Lung (tissue), 12 donors: ENCODE results near the gene HYAL2. TPM values are rescaled to one million over a fixed set of nuclear protein-coding genes. Genes with fewer than 3 reads are reported as not detected.

Experiments
- ATAC-seq: fragments of 200-7000 bp; cut with Tn5 transposase; one replicate; pipeline ENCODE4 v1.9.1; 2020; ENCODE audit warnings: moderate number of reproducible peaks; ENCODE audit not compliant: insufficient read depth, low FRiP score
- DNase-seq, 3 donors: peaks; one replicate each; pipeline ENCODE4 v3.0.0-alpha.2; 2013 to 2017
- H3K27ac ChIP-seq, 2 donors: one replicate each; pipeline ENCODE4 v1.5.1; 2013; ENCODE audit warnings: mild to moderate bottlenecking in 2 of 2, moderate library complexity in 2 of 2, control low read depth in 1 of 2, inconsistent platforms in 1 of 2, low read depth in 1 of 2, low read length in 1 of 2
- H3K27me3 ChIP-seq, 3 donors: one replicate each; pipeline ENCODE4 v1.5.1; 2013; ENCODE audit warnings: low read length in 2 of 3; ENCODE audit not compliant: control insufficient read depth in 3 of 3, insufficient read depth in 3 of 3
- H3K36me3 ChIP-seq, 4 donors: one replicate each; pipeline ENCODE4 v1.5.1; 2013; ENCODE audit warnings: low read length in 4 of 4, mild to moderate bottlenecking in 1 of 4, moderate library complexity in 1 of 4; ENCODE audit not compliant: control insufficient read depth in 4 of 4, insufficient read depth in 4 of 4
- H3K4me1 ChIP-seq, 5 donors: one replicate each; pipeline ENCODE4 v1.5.1; 2013; ENCODE audit warnings: low read length in 5 of 5, mild to moderate bottlenecking in 2 of 5, moderate library complexity in 1 of 5; ENCODE audit not compliant: control insufficient read depth in 5 of 5, insufficient read depth in 5 of 5
- H3K4me3 ChIP-seq: one replicate; pipeline ENCODE4 v1.5.1; 2013; ENCODE audit warnings: mild to moderate bottlenecking, control low read depth, moderate library complexity
- H3K9ac ChIP-seq, 2 donors: one replicate each; pipeline ENCODE4 v1.5.1; 2013; ENCODE audit warnings: low read length in 2 of 2, control low read depth in 1 of 2; ENCODE audit not compliant: insufficient read depth in 1 of 2
- H3K9me3 ChIP-seq, 4 donors: one replicate each; pipeline ENCODE4 v1.5.1; 2013; ENCODE audit warnings: low read length in 3 of 4, mild to moderate bottlenecking in 1 of 4, moderate library complexity in 1 of 4; ENCODE audit not compliant: control insufficient read depth in 4 of 4, insufficient read depth in 3 of 4
- WGBS, 2 donors: extraction: QIAGEN DNeasy Blood & Tissue Kit; methylation state at CpG; one replicate each; pipeline ENCODE4 v1.1.7; 2013; 5-methylcytosine and 5-hydroxymethylcytosine counted together
- polyA plus RNA-seq, 2 donors: library from polyadenylated mRNA; stranded (reverse); fragments of 200-250 nt; gene quantifications; one replicate each; pipeline ENCODE4 v1.2.1, GENCODE V29; 2013
- total RNA-seq, 2 donors: library from RNA; depleted of rRNA in 1 of 2; stranded (reverse); fragments of >200 nt in 1 of 2; gene quantifications; one replicate each; pipeline ENCODE4 v1.2.1, GENCODE V29; 2014 to 2021
- TF ChIP-seq, protein P1 (sequence below): IDR thresholded peaks from 2 replicates; pipeline ENCODE4 v1.5.1; 2012; ENCODE audit warnings: mild to moderate bottlenecking; ENCODE audit errors: control extremely low read depth, extremely low read depth
- donor health status: control.
- donor health status: control.
- donor health status: Bipolar disorder and iron deficiency.
- donor health status: healthy.
- donor health status: DM: yes; HTN: yes; CAD: no.

HYAL2 gene
- total and polyA plus RNA-seq, 4 donors, result 94.3 to 218 (median 201) TPM

DNA sequence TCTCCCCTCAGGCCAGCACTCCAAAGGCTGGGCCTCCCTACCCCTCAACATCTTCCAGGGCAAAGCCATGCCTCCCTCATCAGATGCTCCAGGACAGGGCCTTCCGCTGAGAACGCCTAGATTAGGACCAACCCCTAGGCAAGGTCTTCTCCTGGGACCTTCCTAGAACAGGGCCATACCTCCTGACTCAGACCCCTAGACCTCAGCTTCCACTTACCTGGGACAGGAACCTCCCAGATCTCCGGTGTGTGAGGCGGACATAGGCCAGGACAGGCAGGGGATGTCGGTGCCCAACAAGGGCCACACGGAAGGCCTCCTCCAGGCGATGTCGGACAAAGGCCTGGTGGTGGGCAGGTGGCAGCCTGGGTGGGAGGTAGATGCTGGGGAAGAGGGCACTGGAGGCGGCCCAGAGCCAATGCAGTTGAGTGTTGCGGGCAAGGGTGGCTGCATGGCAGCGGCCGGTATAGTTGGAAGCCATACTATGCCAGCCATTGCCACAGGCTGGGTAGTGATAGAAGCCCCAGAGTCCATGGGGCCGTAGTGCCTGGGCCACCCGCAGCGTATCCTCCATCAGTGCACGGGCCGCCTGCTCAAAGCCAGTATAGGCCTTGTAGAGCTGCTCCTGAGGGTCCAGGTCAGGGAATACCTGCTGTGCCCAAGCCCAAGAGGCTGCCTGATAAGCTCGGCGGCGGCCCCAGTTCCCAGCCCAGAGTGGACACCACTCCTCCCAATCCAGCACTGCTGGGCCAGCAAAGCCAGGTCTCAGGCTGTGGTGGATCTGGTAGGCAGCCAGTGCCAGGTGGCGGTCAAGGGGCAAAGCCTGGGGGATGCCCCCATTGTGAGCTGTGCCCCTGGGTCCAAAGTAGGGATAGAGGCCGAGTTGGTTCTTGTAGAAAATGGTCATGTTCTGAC, 27.8 kb downstream of the HYAL2 start:
- Histone ChIP-seq H3K27ac (no peak overlapping the region), H3K4me1 (peaks cover 0 to 26% (median under 1%) of the 10 kb centered on the region in 5 donors), H3K9me3 (no peaks in the 10 kb centered on the region), H3K4me3 (no peak overlapping the region), H3K36me3 (peaks cover 1 to 13% (median 3%) of the 10 kb centered on the region in 4 donors), H3K9ac (no peak overlapping the region), H3K27me3 (no peaks in the 10 kb centered on the region)
- 94% methylated on average over 19 to 22 of the region's 22 CpGs for WGBS, 2 donors
- ATAC-seq (no peak), DNase-seq (peak in 1 of 3 donors; percentile 9)
- TF ChIP-seq, protein P1, sequence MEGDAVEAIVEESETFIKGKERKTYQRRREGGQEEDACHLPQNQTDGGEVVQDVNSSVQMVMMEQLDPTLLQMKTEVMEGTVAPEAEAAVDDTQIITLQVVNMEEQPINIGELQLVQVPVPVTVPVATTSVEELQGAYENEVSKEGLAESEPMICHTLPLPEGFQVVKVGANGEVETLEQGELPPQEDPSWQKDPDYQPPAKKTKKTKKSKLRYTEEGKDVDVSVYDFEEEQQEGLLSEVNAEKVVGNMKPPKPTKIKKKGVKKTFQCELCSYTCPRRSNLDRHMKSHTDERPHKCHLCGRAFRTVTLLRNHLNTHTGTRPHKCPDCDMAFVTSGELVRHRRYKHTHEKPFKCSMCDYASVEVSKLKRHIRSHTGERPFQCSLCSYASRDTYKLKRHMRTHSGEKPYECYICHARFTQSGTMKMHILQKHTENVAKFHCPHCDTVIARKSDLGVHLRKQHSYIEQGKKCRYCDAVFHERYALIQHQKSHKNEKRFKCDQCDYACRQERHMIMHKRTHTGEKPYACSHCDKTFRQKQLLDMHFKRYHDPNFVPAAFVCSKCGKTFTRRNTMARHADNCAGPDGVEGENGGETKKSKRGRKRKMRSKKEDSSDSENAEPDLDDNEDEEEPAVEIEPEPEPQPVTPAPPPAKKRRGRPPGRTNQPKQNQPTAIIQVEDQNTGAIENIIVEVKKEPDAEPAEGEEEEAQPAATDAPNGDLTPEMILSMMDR, result no peak

DNA sequence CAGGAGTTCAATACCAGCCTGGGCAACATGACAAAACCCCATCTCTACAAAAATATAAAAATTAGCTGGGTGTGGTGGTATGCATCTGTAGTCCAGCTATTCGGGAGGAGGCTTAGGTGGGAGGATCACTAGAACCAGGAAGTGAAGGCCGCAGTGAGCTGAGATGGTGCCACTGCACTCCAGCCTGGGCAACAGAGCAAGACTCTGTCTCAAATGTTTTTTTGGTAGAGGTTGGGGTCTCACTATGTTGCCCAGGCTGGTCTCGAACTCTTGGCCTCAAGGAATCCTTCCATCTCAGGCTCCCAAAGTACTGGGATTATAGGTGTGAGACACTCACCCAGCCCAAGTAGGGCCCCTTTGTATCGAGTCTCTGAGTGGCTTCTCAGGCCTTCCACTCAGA, 28.5 kb downstream of the HYAL2 start:
- H3K36me3 ChIP-seq, result peaks cover 3 to 20% (median 5%) of the 10 kb centered on the region in 4 donors
- TF ChIP-seq, protein P1, result no peak
- peak in 1 of 3 donors; percentile 9 for DNase-seq
- no peak overlapping the region for H3K27ac ChIP-seq
- ATAC-seq, result no peak
- no peak overlapping the region for H3K4me3 ChIP-seq
- H3K9me3 ChIP-seq, result no peaks in the 10 kb centered on the region
- H3K9ac ChIP-seq, result no peak overlapping the region
- 82 to 99% methylated on average over 4 of the region's 4 CpGs for WGBS, 2 donors
- no peaks in the 10 kb centered on the region for H3K27me3 ChIP-seq
- peaks cover 0 to 24% (median 0%) of the 10 kb centered on the region in 5 donors for H3K4me1 ChIP-seq

DNA sequence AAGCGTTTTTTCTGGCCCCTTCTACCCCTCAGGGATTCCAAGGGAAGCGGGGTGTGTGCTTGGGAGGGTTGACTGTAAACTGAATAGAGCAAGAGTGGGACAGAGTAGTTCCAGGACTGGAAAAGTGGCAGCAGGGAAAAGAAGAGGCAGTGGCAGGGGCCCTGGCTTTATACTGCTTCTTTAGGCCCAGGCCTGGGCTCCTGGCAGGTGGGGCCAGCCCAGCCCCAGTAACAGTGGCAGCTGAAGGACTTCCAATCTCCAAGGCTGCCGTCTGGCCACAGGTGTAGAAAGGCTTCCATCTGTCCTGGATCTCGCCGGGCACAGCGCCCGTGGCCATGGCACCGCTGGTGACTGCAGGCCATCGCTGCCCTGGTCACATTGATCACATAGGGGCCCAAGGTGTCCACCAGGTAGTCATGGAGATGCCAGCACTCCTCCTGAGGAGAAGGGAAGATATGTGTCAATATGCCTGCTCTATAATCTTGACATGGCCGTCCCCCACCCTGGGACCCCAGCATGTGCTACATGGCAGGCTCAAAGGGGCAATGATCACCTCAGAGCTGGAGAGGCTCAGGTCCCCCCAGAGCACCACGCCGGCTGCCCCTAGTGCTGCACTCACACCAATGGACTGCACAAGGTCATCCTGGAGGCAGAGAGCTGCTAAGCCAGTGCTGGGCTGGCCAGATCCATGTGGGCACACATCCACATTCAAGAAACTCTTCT, 29.3 kb downstream of the HYAL2 start:
- H3K4me3 ChIP-seq, result no peak overlapping the region
- H3K9ac ChIP-seq, result no peak overlapping the region
- no peaks in the 10 kb centered on the region for H3K27me3 ChIP-seq
- peaks cover 3 to 28% (median 7%) of the 10 kb centered on the region in 4 donors for H3K36me3 ChIP-seq
- no peak for ATAC-seq
- 84 to 85% methylated on average over 12 of the region's 12 CpGs for WGBS, 2 donors
- H3K9me3 ChIP-seq, result no peaks in the 10 kb centered on the region
- TF ChIP-seq, protein P1, result no peak
- peak overlapping the region; percentile 74 to 94 for H3K27ac ChIP-seq
- peaks cover 0 to 17% (median 0%) of the 10 kb centered on the region in 5 donors for H3K4me1 ChIP-seq
- peak in 1 of 3 donors; percentile 10 for DNase-seq
